H1 (cell line): ENCODE results near the gene CCNYL1. TPM values are rescaled to one million over a fixed set of nuclear protein-coding genes. Genes with fewer than 3 reads are reported as not detected.

Source experiments
- CHD7 ChIP-seq: fragments of 300-600 bp; sonication (generic); IDR thresholded peaks from 2 replicates; pipeline ENCODE4 v1.7.1; 2012; ENCODE audit warnings: low read length, moderate library complexity, mild to moderate bottlenecking, inconsistent platforms; ENCODE audit not compliant: insufficient replicate concordance
- polyA plus RNA-seq, 7 experiments: library from polyadenylated mRNA; depleted of rRNA in 3 of 7; stranded (reverse) in 5 of 7; unstranded in 2 of 7; fragments of >200 nt in 5 of 7; fragments of 200-250 nt in 2 of 7; gene quantifications; 1 replicate in 5 of 7; 2 replicates in 1 of 7; 4 replicates in 1 of 7; pipeline versions ENCODE4 v1.2.1 to v1.2.3, GENCODE V29; 2011 to 2013; ENCODE audit warnings: missing spikeins in 2 of 7, mixed read lengths in 2 of 7
- total RNA-seq: library from RNA; stranded (reverse); fragmentation: NEBNext Ultra II Directional; extraction: Animal tissue kit (Norgen Biotek cat#: 25700); gene quantifications from 2 replicates; pipeline ENCODE4 v1.2.1, GENCODE V29; 2021

CCNYL1 gene
- total and polyA plus RNA-seq, 2 of the 8 experiments (the other 6 are each of a cell fraction or from before 2014, with no cell fraction given), result 13.3 to 35.4 TPM

GRCh38 chr2:207698301-207698700 is 13.1 kb upstream of the CCNYL1 start (continued):
- no peak for TF ChIP-seq CHD7
- TF ChIP-seq, all 59 proteins: peak for 0
